GM18870 (cell line): ENCODE data around the gene UPK3BL1.
"Not testable (repeated sequence)": the region's sequence is repeated elsewhere in the genome, so short reads cannot be mapped to it uniquely, and the experiment has no call there.

ENCODE experiments used
- ATAC-seq: cut with Tn5 transposase; IDR thresholded peaks from one replicate; pipeline ENCODE4 v1.9.1; 2021; ENCODE audit warnings: moderate library complexity; ENCODE audit not compliant: unreplicated experiment

The UPK3BL1 gene, protein sequence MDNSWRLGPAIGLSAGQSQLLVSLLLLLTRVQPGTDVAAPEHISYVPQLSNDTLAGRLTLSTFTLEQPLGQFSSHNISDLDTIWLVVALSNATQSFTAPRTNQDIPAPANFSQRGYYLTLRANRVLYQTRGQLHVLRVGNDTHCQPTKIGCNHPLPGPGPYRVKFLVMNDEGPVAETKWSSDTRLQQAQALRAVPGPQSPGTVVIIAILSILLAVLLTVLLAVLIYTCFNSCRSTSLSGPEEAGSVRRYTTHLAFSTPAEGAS

DNA sequence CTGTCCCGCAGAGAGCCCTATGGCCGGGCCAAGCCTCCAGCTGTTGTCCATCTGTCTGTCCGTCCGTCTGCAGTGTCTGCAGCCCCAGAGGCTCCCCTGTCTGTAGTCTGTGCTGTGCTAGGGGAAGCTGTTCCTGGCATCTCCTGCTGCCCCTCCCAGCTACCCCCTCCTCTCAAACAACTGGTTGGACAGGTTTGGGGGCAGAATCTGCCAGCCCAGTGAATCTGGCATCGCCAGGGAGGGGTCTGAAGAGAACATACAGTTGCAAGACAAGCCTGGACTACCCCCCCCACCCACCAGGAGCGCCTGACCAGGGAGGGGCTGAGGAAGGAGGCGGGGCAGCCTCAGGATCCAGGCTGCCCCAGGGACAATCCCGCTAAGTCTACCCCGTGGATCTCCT lies at the start of gene UPK3BL1:
Gene UPK3BL1 (minus strand): TSS at position 101 of the 400 bp plus-strand sequence. CDS start 50 bp downstream, at position 51.
- ATAC-seq, result not testable (repeated sequence)

DNA sequence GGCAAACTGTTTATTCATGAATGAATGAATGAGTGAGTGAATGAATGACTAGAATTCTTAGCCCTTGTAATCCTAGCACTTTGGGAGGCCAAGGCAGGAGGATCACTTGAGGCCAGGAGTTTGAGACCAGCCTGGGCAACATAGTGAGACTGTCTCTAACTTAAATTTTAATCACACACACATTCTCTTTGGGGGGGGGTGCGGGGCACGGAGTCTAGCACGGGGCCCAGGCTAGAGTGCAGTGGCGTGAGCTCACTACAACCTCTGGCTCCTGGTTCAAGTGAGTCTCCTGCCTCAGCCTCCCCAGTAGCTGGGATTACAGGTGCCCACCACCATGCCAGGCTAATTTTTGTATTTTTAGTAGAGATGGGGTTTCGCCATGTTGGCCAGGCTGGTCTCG lies 48.0 kb upstream of the UPK3BL1 start:
- ATAC-seq, result not testable (repeated sequence)

- not testable (repeated sequence) for ATAC-seq
Observed at GRCh38 chr7:102689436-102690282, 47.1 kb upstream of the UPK3BL1 start.

DNA sequence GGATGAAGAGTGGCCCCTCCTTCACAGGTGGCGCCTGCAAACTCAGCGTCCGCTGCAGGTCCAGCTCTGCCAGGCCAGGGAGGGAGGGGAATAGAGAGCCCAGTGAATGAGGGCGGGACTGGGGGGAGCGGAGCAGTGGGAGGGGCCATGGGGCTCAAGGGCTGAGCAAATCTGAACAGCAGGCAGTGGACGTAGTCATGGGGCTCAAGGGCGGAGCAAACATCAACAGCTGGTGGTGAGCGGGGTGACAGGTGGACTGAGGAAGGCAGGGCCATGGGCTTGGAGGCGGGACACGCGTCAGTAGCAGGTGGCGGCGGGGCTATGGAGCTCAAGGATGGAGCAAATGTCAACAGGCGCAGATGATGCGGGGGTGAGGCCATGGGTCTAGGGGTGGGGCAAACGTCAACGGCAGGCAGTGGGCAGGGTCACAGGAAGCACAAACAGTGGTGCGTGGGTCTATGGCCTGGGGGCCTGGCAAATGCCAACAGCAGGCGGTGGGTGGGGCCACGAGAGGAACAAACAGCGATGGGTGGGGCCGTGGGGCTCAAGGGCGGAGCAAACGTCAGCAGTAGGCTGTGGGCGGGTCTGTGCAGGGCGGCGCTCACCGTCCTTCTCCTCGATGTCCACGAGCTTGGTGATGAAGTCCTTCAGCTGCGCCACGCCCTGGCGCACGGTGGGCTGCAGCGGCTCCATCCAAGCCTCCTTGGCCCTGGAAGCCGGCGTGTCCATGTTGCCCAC lies 45.9 kb upstream of the UPK3BL1 start:
- peak; percentile 50 for ATAC-seq

- not testable (repeated sequence) for ATAC-seq
Observed at GRCh38 chr7:102682560-102682959, 40.0 kb upstream of the UPK3BL1 start.

DNA sequence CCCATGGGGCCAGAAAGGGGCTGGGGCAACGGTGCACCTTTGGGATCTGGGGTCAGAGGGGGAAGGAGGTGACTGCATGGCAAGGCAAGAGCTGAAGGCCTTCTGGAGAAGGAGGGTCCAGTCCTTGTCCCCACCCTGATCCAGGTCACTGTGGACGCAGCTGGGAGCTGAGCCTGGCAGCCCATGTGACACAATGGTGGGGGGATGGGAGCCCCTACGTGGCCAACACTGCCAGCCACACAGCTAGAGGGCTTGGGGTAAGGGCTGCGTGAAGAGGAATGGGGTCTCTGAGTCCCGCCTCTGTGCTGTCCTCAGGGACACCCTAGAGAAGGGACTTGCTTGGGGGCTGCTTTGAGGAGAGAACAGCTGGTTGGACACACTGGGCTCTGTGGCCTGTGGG lies 38.2 kb upstream of the UPK3BL1 start:
- ATAC-seq, result not testable (repeated sequence)

GRCh38 chr7:102675545-102675944 lies 33.0 kb upstream of the UPK3BL1 start:
- not testable (repeated sequence) for ATAC-seq

DNA sequence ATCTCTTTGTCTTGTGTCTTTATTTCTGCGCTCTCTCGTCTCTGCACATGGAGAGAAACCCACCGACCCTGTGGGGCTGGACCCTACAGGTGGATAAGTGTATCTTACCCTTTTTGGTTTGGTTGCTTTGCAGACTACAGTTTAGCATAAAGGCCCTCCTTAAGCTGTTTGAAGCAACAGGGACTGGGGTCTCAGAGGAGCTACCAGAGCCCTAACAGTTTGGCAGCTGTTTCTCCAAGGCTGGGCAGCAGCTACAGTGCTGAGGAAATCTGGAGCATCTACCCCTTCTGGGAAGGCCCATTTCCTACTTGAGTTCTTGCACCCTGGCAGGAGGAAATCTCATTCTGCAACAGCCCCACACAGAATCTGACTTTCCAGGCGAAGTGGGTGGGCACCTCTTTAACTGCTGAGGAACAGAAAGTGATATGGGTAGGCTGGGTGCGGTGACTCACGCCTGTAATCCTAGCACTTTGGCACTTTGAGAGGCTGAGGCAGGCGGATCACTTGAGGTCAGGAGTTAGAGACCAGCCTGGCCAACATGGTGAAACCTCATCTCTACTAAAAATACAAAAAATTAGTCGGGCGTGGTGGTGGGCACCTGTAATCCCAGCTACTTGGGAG lies 31.0 kb upstream of the UPK3BL1 start:
- not testable (repeated sequence) for ATAC-seq

DNA sequence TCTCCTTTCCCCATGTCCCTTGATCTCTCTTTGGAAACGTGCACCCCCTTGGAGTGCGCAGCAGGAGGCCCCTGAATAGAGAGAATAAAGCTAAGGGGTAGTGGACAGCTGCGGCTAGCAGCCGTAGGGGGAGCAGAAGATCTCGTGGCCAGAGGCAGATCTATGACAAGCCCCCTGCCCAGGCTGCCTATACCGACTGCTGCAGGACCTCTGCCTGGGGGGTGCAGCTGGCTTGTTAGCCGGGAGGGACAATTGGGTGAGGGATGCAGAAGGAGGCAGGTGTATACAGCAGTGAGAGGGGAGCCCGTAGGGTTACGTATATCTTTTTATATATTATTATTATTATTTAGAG lies 29.3 kb upstream of the UPK3BL1 start:
- ATAC-seq, result peak; percentile 41

GRCh38 chr7:102671166-102671955 lies 28.8 kb upstream of the UPK3BL1 start, which contains the start of gene POLR2J2:
TSS of gene POLR2J2 (minus strand) at chr7:102671663. CDS start at chr7:102671601, 62 bp downstream.
- ATAC-seq, result peak; percentile 49

DNA sequence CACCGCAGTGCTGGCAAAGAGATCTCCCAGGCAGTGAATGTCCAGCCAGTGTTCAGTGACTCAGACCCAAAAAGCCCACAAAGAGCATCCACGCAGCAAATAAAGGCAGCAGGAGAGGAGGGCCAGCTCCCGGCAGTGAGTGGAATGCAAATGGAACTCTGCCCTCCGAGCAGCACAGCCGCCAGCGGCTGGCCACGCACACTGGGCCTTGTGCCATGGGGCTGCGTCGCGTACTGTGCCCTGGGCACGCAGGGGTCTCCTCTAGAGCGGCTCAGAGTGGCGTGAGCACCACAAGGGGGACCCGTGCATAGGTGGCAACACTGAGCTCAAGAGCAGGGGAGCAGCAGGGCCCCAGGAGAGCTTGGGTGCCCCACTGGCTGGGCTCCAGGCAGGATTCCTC lies 24.9 kb upstream of the UPK3BL1 start:
- ATAC-seq, result not testable (repeated sequence)

DNA sequence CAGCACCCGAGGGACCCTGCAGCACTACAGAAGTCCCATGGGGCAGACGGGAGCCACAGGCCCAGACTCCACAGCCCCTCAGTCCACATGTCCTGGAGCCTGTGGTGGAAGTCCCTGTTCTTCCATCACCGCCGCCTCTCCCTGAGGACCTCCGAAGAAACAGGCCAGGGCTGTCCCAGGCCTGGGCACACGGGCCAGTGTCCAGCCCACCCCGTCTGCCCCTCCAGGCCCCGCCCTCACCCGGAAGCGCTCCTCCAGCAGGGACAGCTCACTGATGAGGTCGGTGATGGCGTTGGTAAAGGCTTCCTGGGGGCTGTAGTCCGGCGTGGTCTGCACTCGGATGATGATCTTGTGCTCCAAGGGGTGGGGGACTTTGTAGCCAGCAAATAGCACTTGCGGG lies 24.3 kb upstream of the UPK3BL1 start:
- ATAC-seq, result not testable (repeated sequence)

DNA sequence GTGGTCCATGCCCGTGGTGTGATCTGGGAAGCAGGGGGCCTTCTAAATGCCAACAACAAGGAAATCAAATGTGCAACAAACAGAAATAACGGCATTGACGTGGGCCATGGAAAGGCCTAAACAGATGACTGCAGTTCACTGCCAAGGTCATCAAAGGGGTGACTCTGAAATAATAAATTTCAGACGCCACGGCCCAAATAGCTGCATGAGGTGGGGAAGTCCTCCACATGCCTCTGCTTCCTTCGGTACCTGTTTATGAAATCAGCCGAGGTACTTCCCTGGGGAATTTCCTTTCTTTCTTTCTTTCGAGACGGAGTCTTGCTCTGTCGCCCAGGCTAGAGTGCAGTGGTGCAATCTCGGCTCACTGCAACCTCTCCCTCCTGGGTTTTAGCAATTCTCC lies 22.2 kb upstream of the UPK3BL1 start:
- not testable (repeated sequence) for ATAC-seq

- ATAC-seq, result not testable (repeated sequence)
Observed at GRCh38 chr7:102649924-102650323, 7.3 kb upstream of the UPK3BL1 start, which contains the start of gene SPDYE2B. TSS of gene SPDYE2B (plus strand) at chr7:102650319. CDS start at chr7:102652349, 2,030 bp downstream.

GRCh38 chr7:102647813-102648212 lies 5.2 kb upstream of the UPK3BL1 start:
- ATAC-seq, result not testable (repeated sequence)

GRCh38 chr7:102643404-102643803 lies 813 bp upstream of the UPK3BL1 start:
- ATAC-seq, result not testable (repeated sequence)

DNA sequence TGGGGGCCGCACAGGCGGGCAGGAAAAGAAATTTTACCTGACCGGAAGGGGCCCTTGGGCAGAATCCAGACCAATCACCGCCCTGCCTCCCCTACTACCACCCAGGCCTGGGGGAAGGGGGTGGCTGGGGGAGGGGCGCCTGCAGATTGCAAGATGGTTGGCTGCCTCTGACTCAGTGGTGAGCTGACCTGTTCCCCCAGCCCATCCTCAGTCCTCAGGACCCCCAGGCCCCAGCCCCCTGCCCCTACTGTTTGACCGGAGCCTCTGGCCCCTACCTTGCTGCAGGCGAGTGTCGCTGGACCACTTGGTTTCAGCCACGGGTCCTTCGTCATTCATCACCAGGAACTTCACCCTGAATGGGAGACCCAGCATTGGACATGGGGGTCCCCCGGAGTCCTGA lies 3.7 kb downstream of the UPK3BL1 start:
- ATAC-seq, result not testable (repeated sequence)

DNA sequence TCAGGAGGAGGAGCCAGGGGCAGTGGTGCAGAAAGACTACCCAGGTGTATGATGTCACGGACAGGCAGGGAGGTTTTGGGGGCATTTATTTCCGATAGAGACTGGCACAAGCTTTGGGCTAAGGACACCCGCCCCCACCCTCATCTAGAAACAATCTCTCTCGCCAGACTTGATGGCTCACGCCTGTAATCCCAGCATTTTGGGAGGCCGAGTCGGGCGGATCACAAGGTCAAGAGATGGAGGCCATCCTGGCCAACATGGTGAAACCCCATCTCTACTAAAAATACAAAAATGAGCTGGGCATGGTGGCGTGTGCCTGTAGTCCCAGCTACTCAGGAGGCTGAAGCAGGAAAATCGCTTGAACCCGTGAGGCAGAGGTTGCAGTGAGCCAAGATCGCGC lies 5.6 kb downstream of the UPK3BL1 start:
- ATAC-seq, result not testable (repeated sequence)

GRCh38 chr7:102635354-102635753 lies 7.2 kb downstream of the UPK3BL1 start:
- not testable (repeated sequence) for ATAC-seq

DNA sequence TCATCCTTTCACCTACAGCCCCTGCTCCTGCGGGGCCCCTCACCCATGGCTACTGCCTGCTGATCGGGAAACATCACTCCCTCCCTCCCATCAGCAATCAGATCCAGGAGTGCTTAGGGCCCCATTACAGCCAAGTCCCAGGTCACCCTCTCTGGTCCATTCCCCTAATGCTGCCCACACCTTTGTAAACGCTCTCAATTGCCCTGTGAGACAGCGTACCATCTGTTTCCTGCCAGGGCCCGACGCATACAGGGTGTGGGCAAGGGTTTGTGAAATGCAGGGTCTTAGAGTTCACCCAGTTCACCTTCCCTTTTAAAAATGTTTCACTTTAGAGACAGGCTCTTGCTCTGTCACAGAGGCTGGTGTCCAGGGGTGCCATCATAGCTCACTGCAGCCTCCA lies 8.3 kb downstream of the UPK3BL1 start:
- not testable (repeated sequence) for ATAC-seq
